ENCODE data around the gene USP6.
"Not testable (repeated sequence)": the region's sequence is repeated elsewhere in the genome, so short reads cannot be mapped to it uniquely, and the experiment has no call there.

USP6 gene

GRCh38 chr17:5134571-5134970 lies 18.7 kb downstream of the USP6 start:
- DNase-seq (ENCODE audit: low spot score); FAIRE-seq: not testable (repeated sequence)

DNA sequence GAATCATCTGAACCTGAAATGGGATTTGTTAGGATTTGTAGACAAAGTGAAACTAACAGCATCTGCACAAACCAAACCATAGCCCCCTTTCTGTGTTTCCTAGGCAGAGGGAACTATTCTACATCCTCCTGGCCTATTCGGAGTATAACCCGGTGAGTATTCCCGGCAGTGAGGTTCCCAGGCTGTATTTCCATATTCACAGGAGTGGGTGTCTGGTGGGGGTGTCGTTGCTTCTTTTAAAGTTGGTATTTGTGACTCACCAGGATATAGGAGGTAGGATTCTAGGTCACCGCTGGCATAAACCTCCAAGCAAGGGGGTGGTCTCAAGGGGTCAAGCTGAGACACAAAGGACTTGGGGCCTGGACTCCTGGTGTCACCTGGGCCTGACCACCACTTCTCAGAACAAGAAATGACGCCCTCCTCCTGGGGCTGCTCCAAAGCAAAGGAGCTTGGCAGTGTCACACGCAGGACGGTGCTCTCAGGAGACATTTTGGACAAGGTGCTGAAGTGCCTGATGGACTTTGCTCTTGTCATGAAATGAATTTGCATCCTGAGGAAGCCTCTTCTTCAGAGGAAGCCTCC lies 19.4 kb downstream of the USP6 start:
- FAIRE-seq; DNase-seq (ENCODE audit: low spot score): not testable (repeated sequence)

DNA sequence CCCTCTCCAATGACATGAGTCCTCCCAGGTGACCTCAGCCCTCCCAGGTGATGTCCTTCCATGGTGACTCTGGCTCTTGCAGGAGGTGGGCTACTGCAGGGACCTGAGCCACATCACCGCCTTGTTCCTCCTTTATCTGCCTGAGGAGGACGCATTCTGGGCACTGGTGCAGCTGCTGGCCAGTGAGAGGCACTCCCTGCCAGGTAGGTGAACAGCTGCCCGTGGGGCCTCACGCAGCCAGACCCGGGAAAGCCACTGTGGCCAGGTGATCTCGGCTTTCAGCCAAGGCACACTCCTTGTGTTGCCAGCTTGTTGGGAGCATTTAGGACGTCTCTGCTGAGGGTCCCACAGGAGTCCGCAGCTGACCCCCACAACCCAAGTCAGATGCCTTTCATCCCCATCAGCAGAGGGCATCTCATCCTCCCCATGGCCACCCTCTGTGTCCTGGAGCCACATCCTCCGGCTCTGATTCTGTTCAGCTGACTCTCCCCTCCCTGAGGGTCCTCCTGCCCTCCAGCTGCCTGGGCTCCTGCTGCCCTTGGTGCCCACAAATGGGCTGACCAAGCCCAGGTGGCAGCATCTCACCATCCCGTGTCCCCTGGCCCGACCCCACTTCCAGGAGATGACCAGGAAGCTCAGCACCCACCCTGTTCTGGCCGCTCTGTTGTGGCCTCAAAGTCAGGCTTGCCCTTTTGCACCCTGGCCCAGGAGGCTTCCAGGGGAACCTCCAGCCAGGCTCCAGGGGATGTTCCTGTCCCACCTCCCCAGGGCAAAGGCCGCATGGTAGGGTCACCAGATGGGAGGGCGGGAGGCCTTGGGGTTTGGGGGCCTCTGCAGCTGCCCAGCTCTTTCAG lies 20.1 kb downstream of the USP6 start:
- DNase-seq (ENCODE audit: low spot score), result no peak
- no peak for FAIRE-seq

DNA sequence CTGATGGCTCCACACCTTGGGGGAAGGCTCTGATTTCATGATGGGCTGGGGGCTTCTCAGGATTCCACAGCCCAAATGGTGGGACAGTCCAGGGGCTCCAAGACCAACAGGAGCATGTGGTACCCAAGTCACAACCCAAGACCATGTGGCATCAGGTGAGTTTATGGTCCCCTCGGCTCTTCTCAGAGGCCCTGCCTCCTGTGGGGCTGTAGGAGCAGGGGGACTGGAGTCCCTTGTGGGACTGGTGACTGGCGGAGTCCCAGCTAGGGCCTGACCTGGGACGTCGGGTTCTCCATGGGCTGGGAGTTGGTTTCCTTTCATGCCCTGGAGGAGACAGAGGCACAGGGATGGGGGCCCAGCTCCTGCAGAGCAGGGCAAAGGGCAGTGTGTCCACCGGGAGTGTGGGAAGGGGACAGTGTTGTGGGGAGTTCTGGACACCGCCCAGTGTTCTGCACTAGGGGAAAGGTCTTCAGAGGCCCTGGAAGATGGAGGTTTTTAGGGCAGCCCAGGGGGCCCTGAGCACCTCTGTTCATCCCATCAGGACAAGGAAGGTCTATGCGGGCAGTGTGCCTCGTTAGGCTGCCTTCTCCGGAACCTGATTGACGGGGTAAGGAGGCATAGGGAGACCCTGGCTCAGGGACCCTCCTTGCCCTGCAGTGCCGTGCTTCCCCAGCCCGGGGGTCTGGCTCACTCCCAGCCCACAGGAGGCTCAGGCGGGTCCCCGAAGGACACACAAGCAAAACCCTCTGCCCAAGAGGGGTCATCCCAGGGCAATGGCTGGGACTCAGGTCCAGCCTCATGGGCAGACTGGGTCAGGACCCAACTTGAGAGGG lies 21.0 kb downstream of the USP6 start:
- FAIRE-seq; DNase-seq (ENCODE audit: low spot score): not testable (repeated sequence)

GRCh38 chr17:5137511-5138197 lies 21.8 kb downstream of the USP6 start:
- not testable (repeated sequence) for DNase-seq (ENCODE audit: low spot score); FAIRE-seq

DNA sequence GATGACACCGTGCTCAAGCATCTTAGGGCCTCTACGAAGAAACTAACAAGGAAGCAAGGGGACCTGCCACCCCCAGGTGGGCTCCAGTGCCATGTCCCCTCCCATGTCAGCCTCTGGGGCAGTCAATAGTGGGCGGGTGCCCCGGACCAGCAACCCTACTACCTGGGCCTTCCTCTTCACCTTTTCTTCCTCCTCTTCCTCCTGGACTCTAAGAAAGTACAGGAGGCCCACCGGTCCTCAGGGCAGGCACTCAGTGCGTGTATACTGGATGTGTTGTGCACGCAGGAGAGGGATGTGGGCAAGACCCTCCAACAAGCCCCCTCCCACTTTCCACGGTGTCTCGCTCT lies 22.3 kb downstream of the USP6 start:
- DNase-seq (ENCODE audit: low spot score); FAIRE-seq: not testable (repeated sequence)

DNA sequence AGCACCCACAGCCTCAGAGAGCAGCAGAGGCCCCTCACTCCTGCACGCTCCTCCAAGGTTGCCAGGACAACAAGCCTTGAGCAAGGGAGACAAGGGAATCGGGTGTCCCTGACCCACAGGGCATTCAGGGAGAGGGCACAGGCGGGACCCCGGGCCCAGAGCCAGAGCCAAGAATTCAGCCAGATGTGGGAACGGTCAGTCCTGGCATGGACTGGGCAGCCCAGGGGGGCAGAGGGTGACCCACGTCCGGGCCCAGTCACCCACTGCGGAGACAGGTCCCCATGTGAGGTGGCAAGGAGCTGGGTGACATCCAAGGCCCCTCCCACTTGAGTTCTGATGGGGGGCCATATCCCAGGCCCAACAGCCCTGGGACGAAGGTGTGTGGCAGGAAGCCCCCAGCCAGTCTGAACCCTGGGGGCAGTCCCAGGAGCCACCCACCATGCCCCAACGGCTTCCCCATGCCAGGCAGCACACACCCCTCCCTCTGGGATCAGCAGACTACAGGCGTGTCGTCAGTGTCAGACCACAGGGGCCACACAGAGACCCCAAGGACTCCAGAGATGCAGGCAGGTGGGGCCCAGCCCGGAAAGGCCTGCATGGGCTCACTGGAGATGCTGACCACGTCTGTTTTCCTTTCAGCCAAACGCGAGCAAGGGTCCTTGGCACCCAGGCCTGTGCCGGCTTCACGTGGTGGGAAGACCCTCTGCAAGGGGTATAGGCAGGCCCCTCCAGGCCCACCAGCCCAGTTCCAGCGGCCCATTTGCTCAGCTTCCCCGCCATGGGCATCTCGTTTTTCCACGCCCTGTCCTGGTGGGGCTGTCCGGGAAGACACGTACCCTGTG lies 23.0 kb downstream of the USP6 start:
- FAIRE-seq (no peak), DNase-seq (ENCODE audit: low spot score) (no peak)

GRCh38 chr17:5139458-5139732 lies 23.6 kb downstream of the USP6 start:
- DNase-seq (ENCODE audit: low spot score), result no peak
- FAIRE-seq, result no peak

GRCh38 chr17:5142877-5143276 lies 27.0 kb downstream of the USP6 start:
- DNase-seq (ENCODE audit: low spot score); FAIRE-seq: not testable (repeated sequence)

- DNase-seq (ENCODE audit: low spot score); FAIRE-seq: not testable (repeated sequence)
These were observed 30.3 kb downstream of the USP6 start for GRCh38 chr17:5146122-5146521.

GRCh38 chr17:5160702-5161101 lies 44.9 kb downstream of the USP6 start:
- not testable (repeated sequence) for FAIRE-seq; DNase-seq (ENCODE audit: low spot score)

DNA sequence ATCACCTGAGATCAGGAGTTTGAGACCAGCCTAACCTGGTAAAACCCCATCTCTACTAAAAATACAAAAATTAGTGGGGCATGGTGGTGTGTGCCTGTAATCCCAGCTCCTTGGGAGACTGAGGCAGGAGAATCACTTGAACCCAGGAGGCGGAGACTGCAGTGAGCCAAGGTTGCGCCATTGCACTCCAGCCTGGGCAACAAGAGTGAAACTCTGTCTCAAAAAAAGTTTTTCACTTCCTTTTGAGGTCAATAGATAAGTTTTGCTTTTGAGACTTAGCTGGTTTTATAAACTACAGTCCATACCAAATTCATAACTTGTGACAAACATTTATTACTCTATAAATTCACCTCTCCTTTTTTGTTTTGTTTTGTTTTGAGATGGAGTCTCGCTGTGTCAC lies 46.0 kb downstream of the USP6 start:
- not testable (repeated sequence) for DNase-seq (ENCODE audit: low spot score); FAIRE-seq

DNA sequence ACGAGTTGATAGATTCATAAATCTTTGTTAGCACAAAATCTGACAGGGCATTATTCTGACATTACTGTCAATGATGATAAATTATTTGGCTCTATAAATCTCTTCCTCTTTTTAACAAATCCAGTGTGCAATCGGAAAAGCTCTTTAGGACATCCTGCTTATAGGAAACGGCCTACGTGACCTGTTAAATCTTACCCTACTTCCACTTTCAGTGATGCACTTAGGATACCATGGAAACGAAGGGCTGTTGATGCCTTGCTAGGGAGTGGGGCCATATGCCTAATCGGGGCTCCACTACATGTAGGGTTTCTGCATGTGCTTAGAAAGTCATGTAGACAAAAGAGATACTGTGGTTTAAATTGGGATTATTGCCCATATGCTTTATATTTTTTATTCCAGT lies 48.6 kb downstream of the USP6 start:
- FAIRE-seq, result no peak
- DNase-seq (ENCODE audit: low spot score), result no peak

GRCh38 chr17:5165791-5166564 lies 50.1 kb downstream of the USP6 start:
- peak; percentile 74 for DNase-seq (ENCODE audit: low spot score)

GRCh38 chr17:5175027-5175426 lies 59.2 kb downstream of the USP6 start:
- FAIRE-seq; DNase-seq (ENCODE audit: low spot score): not testable (repeated sequence)

More at GRCh38 chr17:5165791-5166564, 50.1 kb downstream of the USP6 start:
- peak; percentile 99 for FAIRE-seq

DNA sequence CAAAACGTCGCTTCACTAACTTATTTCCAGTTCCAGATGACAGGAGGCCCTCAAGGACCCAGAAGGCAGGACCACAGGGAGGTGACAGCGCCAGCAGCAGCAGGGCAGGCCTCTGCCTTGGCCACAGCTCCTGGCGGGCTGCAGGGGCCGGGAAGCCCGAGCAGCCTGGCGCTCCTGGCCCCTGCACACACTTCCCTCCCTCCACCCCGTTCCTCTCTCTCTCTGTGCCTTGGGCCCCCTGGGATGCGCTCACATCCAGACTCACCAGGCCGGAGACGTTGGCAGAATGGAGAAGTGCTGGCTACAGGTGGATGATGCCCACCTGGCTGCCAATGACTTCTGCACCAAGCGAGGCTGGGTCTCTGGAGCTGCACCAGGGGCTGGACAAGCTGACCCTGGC lies 63.2 kb downstream of the USP6 start:
- DNase-seq (ENCODE audit: low spot score) (no peak), FAIRE-seq (no peak)

GRCh38 chr17:5181509-5182305 lies 65.9 kb downstream of the USP6 start:
- FAIRE-seq, result no peak
- no peak for DNase-seq (ENCODE audit: low spot score)

DNA sequence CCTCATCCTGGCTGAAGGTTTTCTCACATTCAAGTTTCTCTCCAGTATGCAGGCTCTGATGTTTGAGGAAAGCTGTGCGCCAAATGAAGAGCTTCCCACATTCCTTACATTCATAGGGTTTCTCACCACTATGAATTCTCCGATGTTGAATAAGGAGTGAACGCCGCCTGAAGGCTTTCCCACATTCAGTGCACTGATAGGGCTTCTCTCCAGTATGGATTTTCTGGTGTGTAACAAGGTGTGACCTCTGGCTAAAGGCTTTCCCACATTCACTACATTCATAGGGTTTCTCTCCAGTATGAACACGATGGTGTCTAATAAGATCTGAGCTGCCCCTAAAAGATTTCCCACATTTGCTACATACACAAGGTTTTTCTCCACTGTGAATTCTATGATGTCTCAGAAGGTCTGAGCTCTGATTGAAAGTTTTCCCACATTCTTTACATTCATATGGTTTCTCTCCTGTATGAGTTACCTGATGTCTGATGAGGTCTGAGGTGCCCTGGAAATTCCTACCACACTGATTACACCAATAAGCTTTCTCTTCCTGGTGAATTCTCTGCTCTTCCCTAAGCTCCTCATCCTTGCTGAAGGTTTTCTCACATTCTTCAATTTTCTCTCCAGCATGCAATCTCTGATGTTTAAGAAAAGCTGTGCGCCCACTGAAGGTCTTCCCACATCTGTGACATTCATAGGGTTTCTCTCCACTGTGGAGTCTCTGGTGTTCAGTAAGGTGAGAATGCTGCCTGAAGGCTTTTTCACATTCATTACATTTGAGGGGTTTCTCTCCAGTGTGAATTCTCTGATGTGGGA lies 67.0 kb downstream of the USP6 start:
- FAIRE-seq (no peak), DNase-seq (ENCODE audit: low spot score) (no peak)

Measured in RCC 7860 (cell line).